ENCODE measurements around the gene POMT2.

- TF ChIP-seq CTBP1 (IDR thresholded peaks at IDR 0.05; ENCODE audit: borderline replicate concordance) (no peak), FOXK2 (IDR thresholded peaks at IDR 0.05) (no peak), SP1 (IDR thresholded peaks at IDR 0.05) (no peak), FOXM1 (IDR thresholded peaks at IDR 0.05; ENCODE audit: borderline replicate concordance) (no peak), ZNF384 (IDR thresholded peaks at IDR 0.05) (no peak), FOXA1 (IDR thresholded peaks at IDR 0.05) (no peak), HDGF (IDR thresholded peaks at IDR 0.05; ENCODE audit: borderline replicate concordance) (no peak), TARDBP (IDR thresholded peaks at IDR 0.05) (no peak), LEF1 (IDR thresholded peaks at IDR 0.05; ENCODE audit: borderline replicate concordance) (no peak), ELF4 (IDR thresholded peaks at IDR 0.05) (no peak), BHLHE40 (IDR thresholded peaks at IDR 0.05; ENCODE audit: borderline replicate concordance) (no peak), PKNOX1 (IDR thresholded peaks at IDR 0.05) (no peak), L3MBTL2 (conservative IDR thresholded peaks at IDR 0.05) (no peak), SUZ12 (IDR thresholded peaks at IDR 0.05) (no peak)
Observed at GRCh38 chr14:77306851-77307496, 13.7 kb downstream of the POMT2 start.

Measured in HEK293T (cell line).